Fibroblast of skin of right biceps (primary cell): ENCODE results near the gene ZSCAN26.

Experiments used
- DNase-seq: peaks from one replicate; pipeline ENCODE4 v3.0.0-alpha.2; 2013

Gene ZSCAN26

GRCh38 chr6:28266962-28267694 lies at the start of gene ZSCAN26:
TSS of gene ZSCAN26 (plus strand) at chr6:28267143. CDS start at chr6:28271920, 4,777 bp downstream.
- DNase-seq = peak; percentile 90

- DNase-seq = no peak
Observed at GRCh38 chr6:28217890-28218289, 49.1 kb upstream of the ZSCAN26 start.

- peak; percentile 76 for DNase-seq
Observed at GRCh38 chr6:28218312-28219248, 48.4 kb upstream of the ZSCAN26 start.

- DNase-seq = no peak
Observed at GRCh38 chr6:28220257-28221133, 46.4 kb upstream of the ZSCAN26 start.

GRCh38 chr6:28224131-28225055 lies 42.5 kb upstream of the ZSCAN26 start:
- no peak for DNase-seq

GRCh38 chr6:28225056-28225834 lies 41.7 kb upstream of the ZSCAN26 start, which contains the start of gene ZSCAN9:
TSS of gene ZSCAN9 (plus strand) at chr6:28225275. CDS start at chr6:28227085, 1,810 bp downstream.
- peak; percentile 87 for DNase-seq

GRCh38 chr6:28226460-28226859 lies 40.5 kb upstream of the ZSCAN26 start:
- DNase-seq = no peak

- DNase-seq = no peak
Observed at GRCh38 chr6:28232785-28233184, 34.2 kb upstream of the ZSCAN26 start.

- no peak for DNase-seq
Observed at GRCh38 chr6:28235912-28236452, 31.0 kb upstream of the ZSCAN26 start.

GRCh38 chr6:28239636-28240035 lies 27.3 kb upstream of the ZSCAN26 start:
- no peak for DNase-seq

- DNase-seq = no peak
Observed at GRCh38 chr6:28240471-28240870, 26.5 kb upstream of the ZSCAN26 start.

- no peak for DNase-seq
Observed at GRCh38 chr6:28243946-28244345, 23.0 kb upstream of the ZSCAN26 start.

GRCh38 chr6:28245206-28245941 lies 21.6 kb upstream of the ZSCAN26 start:
- no peak for DNase-seq

- no peak for DNase-seq
Observed at GRCh38 chr6:28248916-28249315, 18.0 kb upstream of the ZSCAN26 start.

GRCh38 chr6:28250747-28251146 lies 16.2 kb upstream of the ZSCAN26 start:
- DNase-seq = no peak

- DNase-seq = peak; percentile 9
Observed at GRCh38 chr6:28251661-28252008, 15.3 kb upstream of the ZSCAN26 start.

GRCh38 chr6:28252009-28252975 lies 14.7 kb upstream of the ZSCAN26 start, which contains the start of gene ZKSCAN4:
TSS of gene ZKSCAN4 (minus strand) at chr6:28252269. CDS start at chr6:28251980, 289 bp downstream.
- DNase-seq = peak; percentile 92

- no peak for DNase-seq
Observed at GRCh38 chr6:28254121-28254519, 12.8 kb upstream of the ZSCAN26 start.
